Pancreas (tissue), 10 donors: ENCODE measurements around the gene LIMS2. TPM values are rescaled to one million over a fixed set of nuclear protein-coding genes. Genes with fewer than 3 reads are reported as not detected.

Source experiments
- ATAC-seq, 4 donors: fragments of 200-7000 bp; cut with Tn5 transposase; one replicate each; pipeline versions ENCODE4 v1.8.0 to v1.9.1; 2020; ENCODE audit warnings: mild to moderate bottlenecking in 4 of 4, moderate library complexity in 4 of 4
- DNase-seq, 6 donors: peaks; one replicate each; pipeline ENCODE4 v3.0.0-alpha.2; 2020
- FAIRE-seq: peaks from 2 replicates; lab custom pipeline; 2012; peaks lifted over from hg19 to GRCh38; lab: Jason Lieb, UNC
- H3K27ac ChIP-seq, 4 donors: fragments of 200-600 bp; sonication (generic); 1 replicate in 3 of 4; 2 replicates in 1 of 4; pipeline versions ENCODE4 v1.5.0 to v1.8.0; 2020
- H3K27me3 ChIP-seq, 4 donors: fragments of 200-600 bp; one replicate each; pipeline ENCODE4 v1.8.0; 2021
- H3K36me3 ChIP-seq, 3 donors: fragments of 200-600 bp; sonication (generic) in 1 of 3; one replicate each; pipeline versions ENCODE4 v1.5.0 to v1.8.0; 2020 to 2021
- H3K4me1 ChIP-seq, 3 donors: fragments of 200-600 bp; one replicate each; pipeline ENCODE4 v1.8.0; 2021
- H3K4me3 ChIP-seq, 4 donors: fragments of 200-600 bp; sonication (generic) in 2 of 4; one replicate each; pipeline versions ENCODE4 v1.5.0 to v1.8.0; 2020 to 2021
- H3K9me3 ChIP-seq, 4 donors: fragments of 200-600 bp; one replicate each; pipeline ENCODE4 v1.8.0; 2021
- CTCF ChIP-seq, 4 donors: fragments of 200-600 bp; sonication (generic) in 3 of 4; IDR thresholded peaks; one replicate each; pipeline versions ENCODE4 v1.5.0 to v1.8.0; 2021; ENCODE audit warnings: antibody characterized with exemption in 4 of 4
- WGBS, 2 donors: extraction: QIAGEN DNeasy Blood & Tissue Kit; methylation state at CpG; one replicate each; pipeline ENCODE4 v1.1.7; 2013; 5-methylcytosine and 5-hydroxymethylcytosine counted together
- intact Hi-C, 3 donors: fragments of 100-400 bp; cut with DNase I; formaldehyde crosslinking; loops; one replicate each; pipeline versions ENCODE4 v1.11.1 to v1.14.2; 2022
- polyA plus RNA-seq, 2 donors: library from polyadenylated mRNA; stranded (reverse); fragments of 200-250 nt; gene quantifications; one replicate each; pipeline ENCODE4 v1.2.3, GENCODE V29; 2013
- total RNA-seq, 6 donors: library from RNA; stranded (reverse); fragmentation: NEBNext Ultra II Directional in 4 of 6; extraction: Animal tissue kit (Norgen Biotek cat#: 25700) in 4 of 6; gene quantifications; one replicate each; pipeline versions ENCODE4 v1.2.1 to v1.2.4, GENCODE V29; 2021 to 2023
- donor health status: healthy with polysubstance abuse.
- donor health status: DM: no; HTN: no; CAD: no; lungs with moderate emphysema.
- donor health status: DM: no; HTN: no; CAD: no.
- donor health status: control.
- donor health status: control.
- donor health status: Bipolar disorder and iron deficiency.
- donor health status: DM: yes; HTN: yes; CAD: no.
- donor health status: DM: no; HTN: no; CAD: no.
- donor health status: DM: no; HTN: no; CAD: no.
- donor health status: DM: yes; HTN: yes; CAD: no.

LIMS2 gene
- total and polyA plus RNA-seq, 8 donors = 2.2 to 139 (median 5.2) TPM

- H3K27ac ChIP-seq = no peak overlapping the region
- FAIRE-seq = no peak
- H3K27me3 ChIP-seq = no peaks in the 10 kb centered on the region
- no peak for ATAC-seq
- DNase-seq = peak in 3 of 6 donors; percentile 7 to 51 (median 30)
- 81 to 89% methylated on average over 24 of the region's 24 CpGs for WGBS, 2 donors
- intact Hi-C loops = no loop called here
- no peak for TF ChIP-seq CTCF (IDR thresholded peaks at IDR 0.05)
- H3K36me3 ChIP-seq = no peaks in the 10 kb centered on the region
- no peaks in the 10 kb centered on the region for H3K4me1 ChIP-seq
- no peak overlapping the region for H3K4me3 ChIP-seq
- no peaks in the 10 kb centered on the region for H3K9me3 ChIP-seq
These were observed 66.1 kb downstream of the LIMS2 start for GRCh38 chr2:127609031-127609751.

- no peak for TF ChIP-seq CTCF (IDR thresholded peaks at IDR 0.05)
- H3K4me1 ChIP-seq = no peaks in the 10 kb centered on the region
- FAIRE-seq (no peak), ATAC-seq (no peak), DNase-seq (peak in 3 of 6 donors; percentile 5 to 46 (median 42))
- no peaks in the 10 kb centered on the region for H3K9me3 ChIP-seq
- no peaks in the 10 kb centered on the region for H3K27me3 ChIP-seq
- no peaks in the 10 kb centered on the region for H3K36me3 ChIP-seq
- H3K4me3 ChIP-seq = no peak overlapping the region
- no peak overlapping the region for H3K27ac ChIP-seq
- intact Hi-C loops = no loop called here
- WGBS, 2 donors = 70 to 74% methylated on average over 25 of the region's 25 CpGs
These were observed 67.0 kb downstream of the LIMS2 start for GRCh38 chr2:127608061-127609030.

GRCh38 chr2:127607399-127607908 is 67.9 kb downstream of the LIMS2 start:
- Histone ChIP-seq H3K36me3 (no peaks in the 10 kb centered on the region), H3K9me3 (no peaks in the 10 kb centered on the region), H3K27ac (no peak overlapping the region), H3K4me1 (no peaks in the 10 kb centered on the region), H3K4me3 (no peak overlapping the region), H3K27me3 (no peaks in the 10 kb centered on the region)
- ATAC-seq (no peak), FAIRE-seq (no peak), DNase-seq (peak in 3 of 6 donors; percentile 5 to 39 (median 22))
- intact Hi-C loops = no loop called here
- TF ChIP-seq CTCF (IDR thresholded peaks at IDR 0.05) = no peak
- WGBS, 2 donors = 82 to 94% methylated on average over 9 of the region's 9 CpGs

- no peak for TF ChIP-seq CTCF (IDR thresholded peaks at IDR 0.05)
- no peak for ATAC-seq
- WGBS, 2 donors = 87 to 90% methylated on average over 17 of the region's 17 CpGs
These were observed 68.5 kb downstream of the LIMS2 start for GRCh38 chr2:127606625-127607398.

More at GRCh38 chr2:127606625-127607398, 68.5 kb downstream of the LIMS2 start:
- peak in 3 of 6 donors; percentile 2 to 41 (median 38) for DNase-seq
- H3K36me3 ChIP-seq = no peaks in the 10 kb centered on the region
- no peak overlapping the region for H3K27ac ChIP-seq
- H3K27me3 ChIP-seq = no peaks in the 10 kb centered on the region
- H3K9me3 ChIP-seq = no peaks in the 10 kb centered on the region
- intact Hi-C loops = no loop called here
- H3K4me3 ChIP-seq = no peak overlapping the region
- no peaks in the 10 kb centered on the region for H3K4me1 ChIP-seq
- FAIRE-seq = no peak
